Ishikawa (cell line): ENCODE data around the gene KLHL36.

ENCODE experiments used
- CEBPB ChIP-seq: IDR thresholded peaks from 2 replicates; pipeline ENCODE4 v1.6.1; 2012
- CREB1 ChIP-seq: IDR thresholded peaks from 2 replicates; pipeline ENCODE4 v1.6.1; 2012; ENCODE audit warnings: low read depth
- EGR1 ChIP-seq: IDR thresholded peaks from 2 replicates; pipeline ENCODE4 v1.6.1; 2012
- EP300 ChIP-seq: IDR thresholded peaks from 2 replicates; pipeline ENCODE4 v1.6.1; 2012; ENCODE audit warnings: borderline replicate concordance
- FOXM1 ChIP-seq: IDR thresholded peaks from 2 replicates; pipeline ENCODE4 v1.6.1; 2012; ENCODE audit warnings: low read depth, borderline replicate concordance
- MAX ChIP-seq: IDR thresholded peaks from 2 replicates; pipeline ENCODE4 v1.6.1; 2012
- NFIC ChIP-seq: IDR thresholded peaks from 2 replicates; pipeline ENCODE4 v1.6.1; 2012
- RAD21 ChIP-seq: IDR thresholded peaks from 2 replicates; pipeline ENCODE4 v1.6.1; 2012; ENCODE audit warnings: low read depth
- REST ChIP-seq: IDR thresholded peaks from 2 replicates; pipeline ENCODE4 v1.6.1; 2012; ENCODE audit warnings: low read depth, mild to moderate bottlenecking
- TAF1 ChIP-seq: IDR thresholded peaks from 2 replicates; pipeline ENCODE4 v1.6.1; 2012; ENCODE audit warnings: low read depth, mild to moderate bottlenecking
- TCF12 ChIP-seq: IDR thresholded peaks from 2 replicates; pipeline ENCODE4 v1.6.1; 2012; ENCODE audit warnings: low read depth
- TEAD4 ChIP-seq: IDR thresholded peaks from 2 replicates; pipeline ENCODE4 v1.6.1; 2012
- USF1 ChIP-seq: IDR thresholded peaks from 2 replicates; pipeline ENCODE4 v1.6.1; 2012
- YY1 ChIP-seq: IDR thresholded peaks from 2 replicates; pipeline ENCODE4 v1.6.1; 2012; ENCODE audit warnings: low read depth
- ZBTB7A ChIP-seq: IDR thresholded peaks from 2 replicates; pipeline ENCODE4 v1.6.1; 2012; ENCODE audit warnings: low read depth

KLHL36 gene

GRCh38 chr16:84630446-84631152 is 17.7 kb upstream of the KLHL36 start:
- TF ChIP-seq TEAD4 (no peak), EGR1 (no peak), CREB1 (no peak), REST (no peak)

GRCh38 chr16:84631153-84631466 is 17.2 kb upstream of the KLHL36 start:
- TF ChIP-seq CREB1, result no peak

- TF ChIP-seq RAD21 (no peak), YY1 (no peak), EGR1 (no peak), TCF12 (no peak), EP300 (no peak), FOXM1 (no peak), TAF1 (no peak), CREB1 (no peak), ZBTB7A (no peak), USF1 (no peak), CEBPB (no peak), MAX (no peak), REST (no peak), TEAD4 (no peak), NFIC (no peak)
These were observed 16.4 kb upstream of the KLHL36 start for GRCh38 chr16:84631886-84632285.

- TF ChIP-seq EP300 (no peak), CEBPB (no peak), TCF12 (no peak), RAD21 (no peak), CREB1 (no peak), NFIC (no peak), MAX (no peak), EGR1 (no peak), YY1 (no peak), TAF1 (no peak), TEAD4 (no peak), REST (no peak), ZBTB7A (no peak), USF1 (no peak), FOXM1 (no peak)
These were observed 14.7 kb upstream of the KLHL36 start for GRCh38 chr16:84633622-84634021.

GRCh38 chr16:84635702-84636101 is 12.6 kb upstream of the KLHL36 start:
- TF ChIP-seq EP300 (no peak), CREB1 (no peak), RAD21 (no peak), ZBTB7A (no peak), TAF1 (no peak), REST (no peak), TEAD4 (no peak), TCF12 (no peak), MAX (no peak), NFIC (no peak), EGR1 (no peak)
